GM21737 (cell line): ENCODE results near the gene CYP27B1.

Source experiments
- ATAC-seq: cut with Tn5 transposase; IDR thresholded peaks from one replicate; pipeline ENCODE4 v1.9.1; 2021; ENCODE audit warnings: mild to moderate bottlenecking, moderate library complexity; ENCODE audit not compliant: unreplicated experiment

Gene CYP27B1

DNA sequence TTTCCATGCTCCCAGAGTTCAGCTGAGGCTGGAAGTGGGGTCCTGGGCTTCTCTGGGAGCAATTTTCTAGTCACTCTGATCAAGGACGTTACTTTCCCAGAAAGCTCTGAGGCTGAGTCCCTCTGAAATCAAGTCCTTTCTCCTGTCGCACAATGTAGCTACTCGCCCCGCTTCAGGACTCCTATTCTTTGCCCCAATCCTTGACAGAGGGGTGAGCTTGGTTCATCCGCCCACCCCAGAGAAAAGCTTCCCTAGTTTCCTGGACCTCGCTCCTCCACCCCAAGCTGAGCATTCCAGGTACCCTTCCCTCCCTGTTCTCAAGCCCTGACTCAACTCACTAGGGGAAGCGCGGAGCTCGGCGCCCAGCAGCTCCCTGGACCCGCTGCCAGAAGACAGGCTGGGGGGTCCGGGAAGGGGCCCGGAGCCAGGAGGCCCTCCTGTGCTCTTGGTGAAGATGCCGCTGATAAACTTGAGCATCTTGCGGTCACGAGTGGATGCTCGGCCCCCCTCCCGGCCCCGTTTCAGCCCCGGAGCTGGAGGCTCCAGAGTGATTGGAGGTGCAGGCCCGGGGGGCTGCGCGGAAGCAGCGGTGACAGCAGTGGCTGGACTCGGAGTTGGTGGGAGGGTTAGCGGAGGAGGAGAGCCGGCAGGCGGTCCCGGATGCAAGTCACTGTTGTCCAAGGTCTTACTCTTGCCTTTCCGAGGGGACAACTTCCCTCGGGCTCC lies 30.0 kb downstream of the CYP27B1 start:
- no peak for ATAC-seq

DNA sequence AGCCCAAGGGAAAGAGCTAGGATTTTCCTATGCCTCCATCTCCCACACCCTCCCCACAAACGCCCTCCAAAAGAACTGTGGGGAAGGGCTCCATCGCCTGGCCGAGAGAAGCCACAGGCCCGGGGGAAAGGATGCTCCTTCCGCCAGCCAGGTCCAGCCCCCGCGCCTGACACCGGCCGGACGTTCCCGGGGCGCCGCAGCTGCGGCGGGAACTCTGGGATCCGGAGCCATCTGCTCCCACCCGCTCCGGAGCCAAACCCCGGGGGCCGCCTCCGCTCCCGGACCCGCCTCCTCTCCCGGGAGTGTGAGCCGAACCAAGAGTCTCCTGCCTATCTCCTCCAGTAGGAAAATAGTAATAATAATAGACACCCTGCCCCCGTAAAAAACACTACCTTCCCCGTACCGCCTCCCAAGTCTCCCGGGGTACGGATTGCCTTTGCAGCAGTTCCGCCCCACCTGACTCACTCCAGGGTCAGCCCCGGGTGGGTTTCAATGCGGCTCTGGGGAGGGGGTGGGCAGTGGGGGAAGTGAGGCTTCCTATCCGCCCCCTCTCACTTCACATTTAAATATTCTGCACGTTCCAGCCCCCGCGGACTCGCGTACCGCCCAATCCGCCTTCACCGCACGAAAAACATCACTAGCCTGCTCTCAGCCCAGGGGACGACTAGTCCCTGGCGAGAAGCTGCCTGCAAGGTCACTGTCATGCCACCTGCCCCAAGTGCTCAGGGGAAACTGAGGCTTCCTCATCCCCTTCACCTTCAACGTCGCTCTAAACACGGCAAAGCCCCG lies 30.7 kb downstream of the CYP27B1 start:
- no peak for ATAC-seq

DNA sequence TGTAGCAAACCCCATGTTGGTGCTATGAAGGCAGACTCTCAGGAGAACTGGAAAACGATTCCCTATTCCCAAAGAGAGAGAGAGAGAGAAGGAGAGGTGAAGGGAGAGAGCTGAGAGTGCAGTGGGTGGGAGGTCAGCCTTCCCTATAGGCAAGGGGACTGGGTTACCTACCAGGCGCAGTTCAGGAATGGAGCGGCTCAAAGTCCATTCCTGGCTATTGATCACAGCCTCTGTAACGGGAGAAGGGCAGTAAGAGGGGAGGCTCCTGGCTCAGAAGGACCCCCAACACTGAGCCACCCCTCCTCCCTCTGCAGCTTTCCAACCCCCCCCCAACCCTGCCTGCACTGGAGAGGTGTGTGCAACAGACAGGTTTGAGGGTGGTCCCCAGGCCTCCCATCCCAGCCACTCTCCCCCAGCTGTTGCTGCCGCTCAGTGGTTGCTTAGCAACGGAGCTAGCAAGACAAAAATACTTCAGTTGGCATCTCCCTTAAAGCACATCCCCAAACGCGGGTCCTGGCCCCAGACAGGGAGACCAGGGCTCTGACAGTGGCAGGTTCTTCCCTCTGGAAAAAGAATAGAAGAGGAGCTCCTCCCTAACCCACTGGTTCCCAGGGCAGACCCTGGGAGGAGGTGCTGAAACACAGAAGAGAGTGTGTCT lies 31.6 kb downstream of the CYP27B1 start:
- ATAC-seq, result no peak

DNA sequence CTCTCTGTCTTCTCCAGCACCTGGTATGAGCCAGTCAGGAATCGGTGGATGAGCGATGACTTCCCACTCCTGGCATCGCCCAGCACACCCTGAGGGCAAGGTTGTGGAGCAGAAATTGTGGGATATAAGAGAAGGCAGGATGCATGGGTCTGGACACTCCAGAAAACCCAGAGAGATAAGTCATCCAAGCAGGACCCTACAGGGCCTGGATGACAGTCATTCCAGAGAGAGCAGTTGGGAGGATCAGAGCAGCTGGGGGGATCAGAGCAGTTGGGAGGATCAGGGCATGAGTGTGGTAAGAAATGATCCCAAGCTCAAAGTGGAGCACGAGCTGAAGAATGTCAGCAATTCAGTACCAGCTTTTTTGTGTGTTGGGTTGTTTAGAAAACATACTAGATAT lies 32.3 kb downstream of the CYP27B1 start:
- no peak for ATAC-seq

DNA sequence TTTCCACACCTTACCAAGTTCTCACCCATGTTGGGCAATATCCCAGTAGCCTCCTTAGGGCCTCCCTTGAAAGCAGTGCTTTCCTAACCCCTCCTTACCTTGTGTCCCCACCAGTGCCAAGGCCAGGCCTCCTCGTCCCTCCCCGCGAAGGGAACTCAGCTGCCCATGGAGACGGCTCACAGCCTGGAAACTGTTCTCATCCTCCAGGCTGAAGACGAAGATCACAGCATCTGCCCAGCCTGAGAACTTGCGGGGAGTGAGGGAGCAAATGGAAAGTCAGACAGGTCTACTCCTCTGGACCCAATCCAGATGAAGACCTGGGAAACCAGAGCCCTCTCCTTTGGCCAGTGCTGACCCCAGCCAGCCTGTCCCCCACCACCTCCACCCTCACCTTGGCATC lies 33.0 kb downstream of the CYP27B1 start:
- no peak for ATAC-seq

DNA sequence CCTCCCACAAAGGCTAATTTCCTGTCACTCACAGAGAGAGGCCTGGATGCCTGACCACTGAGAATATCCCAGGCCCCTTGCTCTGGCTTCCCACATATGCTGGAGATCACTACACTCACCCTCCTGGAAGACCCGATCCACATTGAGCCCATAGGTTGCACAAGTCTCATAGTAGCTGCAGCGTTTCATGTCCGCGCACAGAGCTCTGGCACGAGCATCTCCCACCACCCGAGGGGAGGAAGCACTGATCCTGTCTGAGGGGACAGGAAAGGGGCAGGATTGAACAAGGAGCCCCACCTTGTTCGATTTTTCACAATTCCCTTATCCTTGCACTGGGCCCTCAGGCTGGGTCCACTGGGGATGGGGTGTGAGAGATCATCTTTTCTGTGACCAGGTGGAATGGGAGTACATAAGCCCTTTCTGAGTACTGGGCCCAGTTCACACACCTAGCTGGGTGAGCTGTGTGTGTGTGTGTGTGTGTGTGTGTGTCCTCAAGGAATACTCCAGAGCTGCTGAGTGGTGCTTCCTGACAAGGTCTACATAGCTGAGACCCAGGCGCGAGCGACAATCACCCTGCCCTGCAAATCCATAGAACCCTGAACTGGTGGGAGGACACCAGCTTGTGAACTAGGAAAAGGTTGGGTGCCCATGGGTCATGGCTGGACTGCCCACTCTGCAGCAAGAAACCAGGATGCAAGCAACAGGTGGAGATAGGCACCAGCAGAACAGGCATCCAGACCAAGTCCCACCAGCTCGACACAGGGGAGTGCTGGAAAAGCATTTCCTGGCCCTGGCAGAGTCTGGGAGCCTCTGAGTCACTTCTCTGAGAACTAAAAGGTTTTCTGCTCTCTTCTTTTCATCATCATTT lies 33.9 kb downstream of the CYP27B1 start:
- no peak for ATAC-seq

DNA sequence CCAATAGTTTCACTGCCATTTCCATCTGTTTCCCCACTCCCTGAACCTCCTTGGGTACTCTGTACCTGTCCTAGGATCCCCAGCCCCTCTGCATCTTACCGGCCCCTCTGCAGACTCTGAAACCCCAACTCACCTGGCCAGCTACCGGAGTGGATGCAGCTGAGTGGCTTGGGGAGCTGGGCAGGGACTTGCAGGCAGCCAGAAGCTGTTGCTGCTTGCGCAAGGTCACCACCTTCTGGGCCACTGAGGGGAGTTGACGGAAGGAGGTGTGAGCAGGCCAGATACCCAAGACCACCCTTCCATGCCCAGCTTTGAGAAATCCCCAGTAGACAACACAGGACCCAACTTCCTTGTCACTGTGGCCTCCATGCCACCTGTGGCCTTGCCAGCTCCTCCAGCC lies 34.6 kb downstream of the CYP27B1 start:
- ATAC-seq, result no peak

DNA sequence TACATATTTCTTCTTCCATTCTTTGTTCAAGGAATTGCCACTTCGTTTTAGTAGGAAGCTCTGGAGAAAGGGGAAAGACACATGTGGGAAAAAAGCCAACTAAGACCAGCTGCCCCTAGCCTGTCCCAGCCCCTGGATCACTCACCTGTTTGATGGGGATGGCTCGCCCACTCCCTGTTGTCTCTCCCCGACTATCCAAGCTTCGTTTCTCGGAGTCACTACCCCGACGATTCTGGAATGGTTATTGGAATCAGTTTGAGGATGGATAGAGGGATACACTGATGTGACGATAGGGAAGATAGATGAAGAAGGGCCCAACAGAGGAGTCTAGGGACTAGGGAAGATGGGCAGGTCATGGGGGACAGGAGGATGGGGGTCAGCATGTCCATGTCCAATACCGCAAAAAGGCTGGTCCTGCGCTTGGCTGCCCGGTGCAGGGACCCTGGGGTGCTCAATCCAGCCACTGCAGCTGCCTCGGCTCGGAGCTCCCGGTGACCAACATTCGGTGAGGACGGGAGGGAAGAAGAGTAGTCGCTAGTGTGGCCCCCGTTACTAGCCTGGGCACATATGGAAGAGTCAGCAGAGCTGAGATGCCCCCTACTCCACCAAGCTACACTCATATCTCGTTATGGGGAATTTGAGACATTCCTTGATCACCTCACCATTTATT lies 35.3 kb downstream of the CYP27B1 start:
- no peak for ATAC-seq

DNA sequence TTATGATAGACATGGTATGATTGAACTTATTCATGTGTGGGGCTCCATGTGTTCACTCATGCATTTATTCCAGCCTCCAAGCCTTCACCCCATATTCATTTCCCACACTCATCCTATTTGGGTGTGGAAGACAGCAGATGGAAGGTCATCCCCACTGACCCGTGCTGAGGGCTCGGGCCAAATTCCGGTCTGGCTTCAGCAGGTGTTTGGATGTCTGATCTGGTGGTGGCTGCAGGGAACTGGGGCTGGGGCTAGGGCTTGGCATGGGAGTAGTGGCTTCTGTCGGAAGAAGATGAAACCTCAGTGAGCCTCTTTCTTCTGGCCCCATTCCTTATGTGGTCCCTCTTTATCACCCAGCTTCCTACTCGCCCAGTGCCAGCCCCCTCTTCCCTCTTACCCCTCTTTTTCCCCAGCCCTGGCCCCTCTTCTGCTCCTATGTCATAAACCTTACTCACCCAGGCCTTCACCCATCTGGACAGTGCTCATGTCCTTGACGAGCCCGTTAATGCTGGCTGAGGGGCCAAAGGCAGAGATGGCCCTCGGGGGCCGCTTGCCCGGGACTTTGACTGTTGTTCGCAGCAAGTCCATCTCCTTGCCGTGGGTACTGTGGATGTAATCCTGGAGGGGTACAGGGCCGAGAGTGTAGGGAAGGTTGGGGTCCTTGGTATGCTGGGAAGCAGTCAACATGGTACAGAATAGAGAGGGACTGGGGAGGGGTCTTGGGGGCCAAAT lies 36.4 kb downstream of the CYP27B1 start:
- no peak for ATAC-seq

DNA sequence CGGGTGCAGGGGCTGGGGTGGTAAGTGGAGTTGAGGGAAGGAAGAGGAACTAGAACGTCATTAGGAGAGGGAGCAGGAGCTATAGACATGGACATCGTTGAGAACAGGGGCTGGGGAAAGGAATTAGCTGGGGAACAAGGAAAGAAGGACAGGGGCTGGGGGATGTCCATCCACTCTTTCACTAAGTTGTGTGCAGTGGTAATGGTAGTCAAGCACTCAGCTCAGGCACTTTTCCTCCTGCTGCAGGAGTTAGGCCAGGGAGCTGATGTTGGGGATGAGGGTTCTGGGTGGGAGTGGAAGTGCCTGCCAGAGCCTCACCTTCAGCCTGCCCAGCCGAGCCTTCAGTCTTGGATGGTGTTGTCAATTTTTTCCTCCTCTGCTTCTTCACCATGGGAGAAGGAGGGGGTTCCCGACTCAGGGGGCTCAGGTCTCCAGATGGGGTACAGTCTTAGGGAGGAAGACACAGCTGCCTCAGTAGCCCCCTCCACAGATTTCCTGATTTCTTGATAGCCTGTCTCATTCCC lies 37.5 kb downstream of the CYP27B1 start:
- ATAC-seq, result no peak

DNA sequence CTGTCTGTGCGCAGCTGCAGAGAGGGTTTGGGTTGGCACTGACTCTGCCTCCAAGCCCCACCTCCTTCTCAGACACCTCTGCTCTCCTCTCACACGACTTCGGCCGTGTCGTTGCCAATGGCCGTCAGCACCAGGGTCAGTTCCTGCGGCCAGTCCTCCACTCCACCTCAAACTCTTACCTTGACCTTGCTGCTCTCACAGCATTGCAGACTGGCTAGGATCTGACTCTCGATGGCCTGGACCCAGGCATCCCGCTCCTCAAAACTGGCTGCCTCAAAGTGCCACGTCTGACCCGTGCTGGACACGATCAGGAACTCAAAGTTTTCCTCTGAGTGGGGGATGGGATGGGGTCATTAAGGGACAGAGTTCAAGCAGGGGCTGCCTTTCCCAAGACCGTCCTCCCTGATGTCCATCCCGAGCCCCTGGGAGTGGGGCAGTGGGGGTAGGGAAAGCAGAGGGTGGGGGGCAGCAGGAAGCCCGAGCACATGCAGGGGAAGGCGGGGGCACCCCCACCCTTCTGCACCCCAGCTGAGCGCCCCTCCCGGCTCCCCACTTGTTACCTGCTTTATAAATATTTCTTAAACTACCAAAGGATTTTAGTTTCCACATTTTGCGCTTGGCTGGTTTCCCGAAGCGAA lies 39.0 kb downstream of the CYP27B1 start:
- ATAC-seq, result no peak

DNA sequence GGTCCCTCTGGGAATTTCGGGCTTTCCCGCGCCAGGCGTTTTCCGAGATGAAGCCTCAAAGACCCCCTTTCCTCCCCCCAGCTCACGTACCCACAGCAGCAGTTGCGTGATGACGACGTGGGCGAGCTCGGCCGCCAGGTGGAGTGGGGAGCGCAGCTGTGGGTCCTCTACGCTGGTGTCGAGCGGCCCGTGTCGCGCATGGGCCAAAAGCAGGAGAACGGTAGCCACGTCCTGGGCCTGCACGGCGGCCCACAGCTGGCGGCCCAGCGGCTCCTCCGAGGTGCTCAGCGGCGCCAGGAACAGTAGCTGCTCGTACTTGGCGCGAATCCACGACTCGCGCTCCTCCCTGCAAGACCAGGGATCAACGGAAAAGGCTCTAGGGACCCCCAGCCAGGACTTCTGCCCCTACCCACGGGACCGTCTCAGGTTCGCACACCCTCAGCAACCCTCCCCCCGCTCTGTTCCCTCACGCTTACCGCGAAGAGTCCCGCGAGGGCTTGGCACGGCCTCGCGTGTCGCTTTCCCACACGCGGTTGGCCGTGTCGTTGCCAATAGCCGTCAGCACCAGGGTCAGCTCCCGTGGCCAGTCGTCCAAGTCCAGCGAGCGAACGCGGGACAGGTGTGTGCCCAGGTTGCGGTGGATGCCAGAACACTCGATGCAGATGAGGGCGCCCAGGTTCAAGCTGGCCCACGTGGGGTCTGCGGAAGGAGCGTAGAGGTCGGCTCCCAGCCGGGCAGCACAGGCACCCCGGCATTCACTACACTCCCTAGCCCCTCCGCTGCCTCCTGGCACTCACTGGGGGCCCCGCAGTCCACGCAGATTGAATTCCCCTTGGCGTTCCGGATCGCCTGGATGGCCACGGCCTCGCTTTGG lies 39.8 kb downstream of the CYP27B1 start:
- no peak for ATAC-seq

DNA sequence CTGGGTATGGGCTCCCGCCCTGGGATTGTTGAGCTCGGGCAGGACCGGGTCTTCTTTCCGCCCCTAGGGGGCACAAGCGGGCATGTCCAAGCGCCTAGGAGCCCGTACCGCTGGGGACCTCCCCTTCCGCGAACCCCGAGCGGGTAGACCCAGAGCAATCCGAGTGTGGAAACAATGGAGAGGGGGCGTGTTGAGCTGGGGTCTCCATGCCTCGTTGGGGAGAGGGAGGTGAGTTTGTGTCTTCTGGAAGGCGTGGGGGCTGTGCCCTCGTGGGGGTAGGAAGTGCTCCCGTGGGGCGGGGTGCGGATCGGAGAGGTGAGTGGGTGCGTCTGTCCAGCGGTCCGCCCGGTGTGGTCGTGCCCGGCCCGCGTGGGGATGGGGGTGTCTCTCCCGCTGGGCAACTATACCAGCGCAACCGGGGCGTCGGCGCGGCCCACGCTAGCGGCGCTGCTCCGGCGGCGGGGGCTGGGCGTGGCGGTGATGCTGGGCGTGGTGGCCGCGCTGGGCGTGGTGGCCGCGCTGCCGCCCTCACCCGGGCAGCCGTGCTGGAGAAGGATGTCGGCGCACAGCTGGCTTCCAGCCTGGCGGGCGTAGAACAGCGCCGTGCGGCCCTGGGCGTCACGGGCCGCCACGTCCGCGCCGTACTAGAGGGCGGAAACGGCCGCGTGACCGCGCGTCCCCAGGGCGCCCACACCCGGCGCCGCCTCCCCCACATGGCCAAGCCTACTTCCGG lies 40.6 kb downstream of the CYP27B1 start:
- no peak for ATAC-seq

DNA sequence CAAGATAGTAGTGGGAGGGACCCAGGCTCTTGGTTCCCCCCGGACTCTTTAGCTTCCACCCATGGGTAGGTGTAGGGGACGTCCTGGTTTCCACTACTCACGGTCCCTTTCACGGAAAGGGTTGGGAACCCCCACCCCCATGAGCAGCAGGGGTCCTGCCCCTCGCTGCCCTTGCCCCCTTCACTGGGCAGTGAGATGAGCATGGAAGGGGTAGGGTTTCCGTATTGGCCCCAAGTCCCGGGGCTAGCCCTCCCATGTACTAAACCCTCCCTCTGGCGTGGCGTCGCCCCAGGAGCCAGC lies 41.1 kb downstream of the CYP27B1 start:
- ATAC-seq, result no peak

DNA sequence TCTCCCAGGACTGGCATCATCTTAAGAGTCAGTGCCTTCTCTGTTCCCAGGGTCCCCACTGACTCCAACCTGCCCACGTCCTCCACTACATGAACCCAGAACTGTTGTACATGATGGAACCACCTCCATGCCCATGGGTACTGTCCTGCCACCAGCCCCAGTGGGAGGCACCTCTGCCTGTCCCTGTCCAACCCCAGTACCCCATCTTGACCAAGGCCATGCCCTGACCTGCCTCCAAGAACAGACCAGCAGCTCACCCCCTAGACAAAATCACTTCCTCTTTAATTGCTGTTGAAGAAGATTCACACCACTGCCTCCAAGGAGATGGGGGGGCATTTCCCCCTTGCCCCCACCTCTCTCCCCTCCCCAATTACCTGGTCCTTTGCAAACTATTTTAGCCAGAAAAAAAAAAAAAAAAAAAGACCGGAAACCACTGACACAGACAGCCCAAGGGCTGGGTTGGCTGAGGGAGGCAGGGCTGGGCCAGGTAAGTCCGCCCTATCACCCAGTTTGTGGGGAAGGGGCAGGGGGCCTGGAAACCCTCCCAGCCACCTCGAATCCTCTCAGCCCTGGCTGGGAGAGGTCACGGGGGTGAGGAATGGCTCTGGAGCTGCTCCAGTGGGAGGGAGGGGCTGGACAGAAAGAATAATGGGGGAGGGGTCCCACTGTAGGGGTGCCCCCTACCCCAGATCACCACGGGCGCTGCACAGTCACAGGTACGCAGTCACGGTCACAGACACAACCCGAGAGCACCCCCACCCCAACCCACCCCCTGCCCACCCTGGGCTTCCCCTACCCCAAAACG lies 41.7 kb downstream of the CYP27B1 start:
- ATAC-seq, result no peak

DNA sequence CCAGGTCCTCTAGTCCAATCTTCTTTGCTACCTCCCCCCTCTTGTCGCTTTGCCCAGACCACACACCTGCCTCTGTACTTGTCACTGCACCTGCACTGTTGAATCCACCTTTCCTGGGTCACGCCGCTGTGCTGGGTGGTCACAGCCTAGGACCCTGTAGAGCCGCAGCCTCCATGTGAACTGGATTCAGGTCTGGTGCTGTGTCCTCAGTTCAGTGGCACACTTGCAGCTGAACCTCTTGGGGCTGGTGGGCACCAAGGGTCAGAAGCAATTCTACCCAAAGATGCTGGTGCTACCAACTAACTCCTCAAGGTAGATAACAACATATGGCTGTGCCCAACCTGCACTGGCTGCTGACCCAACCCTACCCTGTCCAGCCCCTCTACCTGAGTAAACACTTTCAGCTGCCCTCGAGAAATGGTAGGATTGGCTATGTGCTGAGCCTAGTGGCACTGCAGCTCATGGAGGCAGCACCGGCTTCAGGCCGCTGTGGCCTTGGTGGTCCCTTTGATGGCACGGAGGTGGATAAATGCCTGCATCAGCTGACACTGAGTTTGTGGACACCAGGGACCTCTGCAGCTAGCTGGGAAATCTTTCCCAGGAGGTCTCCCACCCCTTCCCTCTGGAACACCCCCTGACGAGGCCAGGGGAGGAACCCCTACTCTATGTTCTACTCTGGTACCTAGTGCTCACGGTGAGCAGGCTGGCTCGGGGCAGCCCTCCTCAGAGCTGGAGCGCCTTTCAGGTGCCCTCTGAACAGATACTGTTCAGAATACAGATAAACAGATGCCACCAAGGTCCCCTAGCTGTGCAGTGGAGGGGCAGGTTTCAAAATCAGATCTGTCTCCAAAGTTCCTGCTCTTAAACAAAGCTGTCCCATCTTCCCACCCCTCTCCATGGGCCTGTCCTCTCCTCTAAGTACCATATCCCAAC lies 42.6 kb downstream of the CYP27B1 start:
- ATAC-seq, result no peak
